IMR-90 (cell line): ENCODE data around the gene NIPBL. TPM values are rescaled to one million over a fixed set of nuclear protein-coding genes. Genes with fewer than 3 reads are reported as not detected.

ENCODE experiments used
- ATAC-seq: fragments of 200-7000 bp; cut with Tn5 transposase; 2 replicates; pipeline ENCODE4 v1.9.1; 2020; ENCODE audit warnings: low read depth, mild to moderate bottlenecking, moderate library complexity
- BruUV-seq: library from RNA; stranded (reverse); fragments of 400-500 nt; replicated peaks from 2 replicates; lab custom pipeline; 2021; lab: Mats Ljungman, UMichigan
- CTCF ChIA-PET: fragments of 300-600 bp; formaldehyde crosslinking; extraction: SDS; loops from one replicate; lab custom pipeline; 2021; ENCODE audit warnings: antibody characterized with exemption; lab: Yijun Ruan, JAX
- POLR2A ChIA-PET: fragments of 300-600 bp; sonication (Branson Sonifier 250); formaldehyde crosslinking; loops from one replicate; lab custom pipeline; 2022; ENCODE audit warnings: antibody characterized with exemption; ENCODE audit not compliant: unreplicated experiment; lab: Charles Lee
- DNase-seq: peaks from one replicate; pipeline ENCODE4 v3.0.0; 2013
- H2AFZ ChIP-seq: replicated peaks from 2 replicates; pipeline ENCODE3; 2013; ENCODE audit warnings: low read length, mild to moderate bottlenecking; ENCODE audit not compliant: poor library complexity
- H2AK5ac ChIP-seq: 2 replicates; pipeline ENCODE4 v1.6.1; 2013; ENCODE audit warnings: low read depth, low read length, inconsistent platforms
- H2AK9ac ChIP-seq: replicated peaks from 2 replicates; pipeline ENCODE3; 2013; ENCODE audit warnings: mild to moderate bottlenecking, low read depth, low read length, moderate library complexity; ENCODE audit not compliant: poor library complexity
- H2BK120ac ChIP-seq: 2 replicates; pipeline ENCODE4 v1.6.1; 2013; ENCODE audit warnings: low read depth, low read length, inconsistent platforms
- H2BK15ac ChIP-seq: 3 replicates; pipeline ENCODE4 v1.6.1; 2013; ENCODE audit warnings: low read depth, low read length, inconsistent platforms
- H2BK20ac ChIP-seq: 2 replicates; pipeline ENCODE4 v1.6.1; 2013; ENCODE audit warnings: low read depth, mild to moderate bottlenecking, inconsistent platforms, low read length, moderate library complexity
- H2BK5ac ChIP-seq: 2 replicates; pipeline ENCODE4 v1.6.1; 2013; ENCODE audit warnings: mild to moderate bottlenecking, low read depth, low read length, inconsistent platforms; ENCODE audit not compliant: poor library complexity, severe bottlenecking
- H3K14ac ChIP-seq: replicated peaks from 2 replicates; pipeline ENCODE4 v1.6.1; 2013; ENCODE audit warnings: low read depth, low read length, inconsistent platforms
- H3K18ac ChIP-seq: 2 replicates; pipeline ENCODE4 v1.6.1; 2013; ENCODE audit warnings: low read depth, low read length, control low read depth
- H3K23ac ChIP-seq: 2 replicates; pipeline ENCODE4 v1.6.1; 2013; ENCODE audit warnings: low read depth, low read length, inconsistent platforms
- H3K27ac ChIP-seq: 2 replicates; pipeline ENCODE4 v1.5.1; 2013; ENCODE audit warnings: mild to moderate bottlenecking, control low read depth, low read length; ENCODE audit not compliant: insufficient read depth
- H3K27me3 ChIP-seq: 2 replicates; pipeline ENCODE4 v1.6.1; 2013; ENCODE audit warnings: low read length; ENCODE audit not compliant: control insufficient read depth, insufficient read depth
- H3K36me3 ChIP-seq: 2 replicates; pipeline ENCODE4 v1.6.1; 2013; ENCODE audit warnings: low read length, mixed read lengths; ENCODE audit not compliant: control insufficient read depth, insufficient read depth
- H3K4ac ChIP-seq: 2 replicates; pipeline ENCODE4 v1.6.1; 2013; ENCODE audit warnings: low read depth, low read length, inconsistent platforms
- H3K4me1 ChIP-seq: 2 replicates; pipeline ENCODE4 v1.6.1; 2013; ENCODE audit warnings: low read length, mixed read lengths; ENCODE audit not compliant: control insufficient read depth, insufficient read depth
- H3K4me2 ChIP-seq: 2 replicates; pipeline ENCODE4 v1.6.1; 2013; ENCODE audit warnings: low read depth, mild to moderate bottlenecking, control low read depth, low read length, moderate library complexity
- H3K4me3 ChIP-seq: 2 replicates; pipeline ENCODE4 v1.5.1; 2013; ENCODE audit warnings: low read depth, mild to moderate bottlenecking, control low read depth, low read length, moderate library complexity; ENCODE audit not compliant: insufficient read depth
- H3K56ac ChIP-seq: 2 replicates; pipeline ENCODE4 v1.6.1; 2013; ENCODE audit warnings: low read length, inconsistent platforms; ENCODE audit not compliant: insufficient read depth; ENCODE audit errors: extremely low read depth
- H3K79me1 ChIP-seq, 2 experiments: 2 replicates each; pipeline ENCODE4 v1.6.1; 2013; ENCODE audit warnings: low read length in 2 of 2, inconsistent platforms in 1 of 2, low read depth in 1 of 2
- H3K9ac ChIP-seq: 2 replicates; pipeline ENCODE4 v1.6.1; 2013; ENCODE audit warnings: low read depth, low read length, control low read depth
- H3K9me1 ChIP-seq: 2 replicates; pipeline ENCODE4 v1.6.1; 2013; ENCODE audit warnings: low read length, inconsistent platforms; ENCODE audit not compliant: insufficient read depth
- H3K9me3 ChIP-seq: 2 replicates; pipeline ENCODE4 v1.6.1; 2013; ENCODE audit warnings: low read length; ENCODE audit not compliant: control insufficient read depth, insufficient read depth
- H4K20me1 ChIP-seq: 2 replicates; pipeline ENCODE4 v1.6.1; 2013; ENCODE audit warnings: low read length, inconsistent platforms; ENCODE audit not compliant: insufficient read depth
- H4K5ac ChIP-seq: 2 replicates; pipeline ENCODE4 v1.6.1; 2013; ENCODE audit warnings: mild to moderate bottlenecking, low read depth, low read length, control low read depth
- H4K8ac ChIP-seq, 2 experiments: 2 replicates each; pipeline ENCODE4 v1.6.1; 2013; ENCODE audit warnings: low read depth in 2 of 2, low read length in 2 of 2, control low read depth in 1 of 2, inconsistent platforms in 1 of 2
- H4K91ac ChIP-seq: 2 replicates; pipeline ENCODE4 v1.6.1; 2013; ENCODE audit warnings: low read depth, low read length, inconsistent platforms; ENCODE audit not compliant: insufficient read depth
- BHLHE40 ChIP-seq: fragments of 150-350 bp; IDR thresholded peaks from 2 replicates; pipeline ENCODE4 v1.6.1; 2016; ENCODE audit warnings: mild to moderate bottlenecking, low read depth, low read length
- CEBPB ChIP-seq: IDR thresholded peaks from 2 replicates; pipeline ENCODE4 v1.6.1; 2012; ENCODE audit warnings: low read depth, low read length, improper control_type of control experiment
- CHD1 ChIP-seq: IDR thresholded peaks from 2 replicates; pipeline ENCODE4 v1.6.1; 2012; ENCODE audit warnings: low read depth, low read length, improper control_type of control experiment
- CTCF ChIP-seq: conservative IDR thresholded peaks from 2 replicates; pipeline ENCODE4 v1.5.1; 2012; ENCODE audit warnings: mild to moderate bottlenecking, low read depth, low read length, improper control_type of control experiment
- ELK1 ChIP-seq: fragments of 150-350 bp; IDR thresholded peaks from 2 replicates; pipeline ENCODE4 v1.6.1; 2016; ENCODE audit warnings: low read depth, mild to moderate bottlenecking, low read length, moderate library complexity, borderline replicate concordance
- FOS ChIP-seq: fragments of 150-350 bp; IDR thresholded peaks from 2 replicates; pipeline ENCODE4 v1.6.1; 2016; ENCODE audit warnings: low read depth, low read length
- MAFK ChIP-seq: IDR thresholded peaks from 2 replicates; pipeline ENCODE4 v1.6.1; 2012; ENCODE audit warnings: low read depth, low read length, improper control_type of control experiment
- MAZ ChIP-seq: IDR thresholded peaks from 2 replicates; pipeline ENCODE4 v1.6.1; 2012; ENCODE audit warnings: low read depth, mild to moderate bottlenecking, low read length, improper control_type of control experiment, moderate library complexity, borderline replicate concordance
- MXI1 ChIP-seq: IDR thresholded peaks from 2 replicates; pipeline ENCODE4 v1.6.1; 2012; ENCODE audit warnings: low read depth, mild to moderate bottlenecking, low read length, moderate library complexity, borderline replicate concordance
- POLR2A ChIP-seq: IDR thresholded peaks from 2 replicates; pipeline ENCODE4 v1.6.1; 2012; ENCODE audit warnings: mild to moderate bottlenecking, low read depth, low read length
- RAD21 ChIP-seq: IDR thresholded peaks from 2 replicates; pipeline ENCODE4 v1.6.1; 2012; ENCODE audit warnings: low read length, improper control_type of control experiment
- RCOR1 ChIP-seq: IDR thresholded peaks from 2 replicates; pipeline ENCODE4 v1.6.1; 2012; ENCODE audit warnings: mild to moderate bottlenecking, low read length, improper control_type of control experiment; ENCODE audit not compliant: insufficient replicate concordance
- RFX5 ChIP-seq: IDR thresholded peaks from 2 replicates; pipeline ENCODE4 v1.8.0; 2012; ENCODE audit warnings: low read depth, mild to moderate bottlenecking, low read length, moderate library complexity
- SMC3 ChIP-seq: fragments of 150-350 bp; IDR thresholded peaks from 2 replicates; pipeline ENCODE4 v1.6.1; 2016; ENCODE audit warnings: low read depth, mild to moderate bottlenecking, antibody characterized with exemption, low read length, moderate library complexity
- WGBS, 2 experiments: methylation state at CpG; one replicate each; pipeline versions ENCODE4 v1.1.5 to v1.1.7; 2013; ENCODE audit warnings: missing lambda C conversion rate in 2 of 2; ENCODE audit not compliant: insufficient read length in 1 of 2; ENCODE audit errors: extremely low coverage in 2 of 2; 5-methylcytosine and 5-hydroxymethylcytosine counted together
- dilution Hi-C: fragments of 300-500 bp; cut with HindIII; formaldehyde crosslinking; loops from one replicate; pipeline ENCODE4 v1.14.3; 2018; ENCODE audit warnings: low sequenced_read_pairs; ENCODE audit not compliant: unreplicated experiment
- in situ Hi-C: fragments of 300-500 bp; cut with MboI; formaldehyde crosslinking; loops from 3 replicates; pipeline ENCODE4 v1.14.3; 2019; ENCODE audit warnings: low sequenced_read_pairs, inconsistent platforms, mixed read lengths
- intact Hi-C: fragments of 100-400 bp; cut with micrococcal nuclease; formaldehyde crosslinking; loops from 2 replicates; pipeline ENCODE4 v1.10.0; 2022
- polyA plus RNA-seq, 3 experiments: library from polyadenylated mRNA; depleted of rRNA; stranded (reverse); fragments of >200 nt; gene quantifications; 2 replicates each; pipeline ENCODE4 v1.2.3, GENCODE V29; 2012; ENCODE audit warnings: low replicate concordance in 1 of 3
- total RNA-seq: library from RNA; depleted of rRNA; stranded (reverse); fragments of >200 nt; gene quantifications from 2 replicates; pipeline ENCODE4 v1.2.3, GENCODE V29; 2012
- TF ChIP-seq, protein P1 (sequence below): fragments of 150-350 bp; IDR thresholded peaks from 2 replicates; pipeline ENCODE4 v1.6.1; 2017; ENCODE audit warnings: mild to moderate bottlenecking, antibody characterized with exemption, low read length, low read depth

Gene NIPBL
- total and polyA plus RNA-seq, 2 of the 4 experiments (the other 2 are of a cell fraction), result 8.4 to 46.4 TPM

DNA sequence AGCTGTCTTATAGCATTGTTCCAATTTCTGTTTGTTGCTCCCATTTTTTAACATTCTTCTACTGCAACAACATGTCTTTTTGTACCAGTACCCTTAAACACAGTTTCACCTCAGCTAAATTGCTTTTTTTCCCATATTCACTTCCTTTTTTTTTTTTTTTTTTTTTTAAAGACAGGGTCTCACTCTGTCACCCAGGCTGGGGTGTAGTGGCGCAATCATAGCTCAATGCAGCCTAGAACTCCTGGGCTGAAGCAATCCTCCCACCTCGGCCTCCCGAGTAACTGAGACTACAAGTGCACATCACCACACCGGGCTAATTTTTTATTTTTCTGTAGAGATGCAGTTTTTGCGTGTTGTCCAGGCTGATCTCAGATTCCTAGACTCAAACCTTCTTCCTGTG is 161.3 kb downstream of the NIPBL start:
- no peaks in the 10 kb centered on the region; the same call in 1 of the 2 replicates for H4K20me1 ChIP-seq
- no peak overlapping the region for H3K4me3 ChIP-seq
- CTCF ChIA-PET, result interaction anchor here (0.6 kb wide), 1 partner anchor 157 kb away, joined by 4 read pairs; no protein-coding TSS in a partner anchor
- intact Hi-C loops (no loop called here), in situ Hi-C loops (no loop called here), dilution Hi-C loops (no loop called here)
- H3K9me1 ChIP-seq, result no peaks in the 10 kb centered on the region
- H2AFZ ChIP-seq, result no peak overlapping the region
- H3K4me2 ChIP-seq, result no peak overlapping the region
- H3K36me3 ChIP-seq, result peaks cover 12% of the 10 kb centered on the region; the same call in 1 of the 2 replicates
- no peak overlapping the region for H3K4ac ChIP-seq
- no peak overlapping the region for H2BK15ac ChIP-seq
- no peak overlapping the region for H3K56ac ChIP-seq
- DNase-seq (no peak), ATAC-seq (no peak)
- no peaks in the 10 kb centered on the region for H3K9me3 ChIP-seq
- H3K18ac ChIP-seq, result no peak overlapping the region
- BruUV-seq, result no TSS peak
- H4K5ac ChIP-seq, result no peak overlapping the region
- peaks cover 0 to 5% of the 10 kb centered on the region in 2 experiments; a peak in 2 of 4 replicates for H3K79me1 ChIP-seq
- H2BK120ac ChIP-seq, result no peak overlapping the region
- WGBS, 2 experiments, result 100% methylated on average over 2 of the region's 5 CpGs; no CpG with 5 or more reads in 1 of the 2 experiments
- no peak overlapping the region for H2AK9ac ChIP-seq
- no peak overlapping the region for H3K9ac ChIP-seq
- H3K27me3 ChIP-seq, result no peaks in the 10 kb centered on the region
- POLR2A ChIA-PET, result no interaction called here
- no peak overlapping the region for H3K27ac ChIP-seq
- H2BK5ac ChIP-seq, result no peak overlapping the region
- no peak overlapping the region for H2AK5ac ChIP-seq
- H4K8ac ChIP-seq, result no peak overlapping the region
- H3K4me1 ChIP-seq, result no peaks in the 10 kb centered on the region
- TF ChIP-seq RAD21, result no peak
- no peak for TF ChIP-seq RFX5
- no peak for TF ChIP-seq FOS
- TF ChIP-seq SMC3, result no peak
- TF ChIP-seq RCOR1, result no peak
- TF ChIP-seq CTCF, result no peak
- no peak for TF ChIP-seq ELK1
- no peak for TF ChIP-seq MAZ
- no peak for TF ChIP-seq CEBPB
- TF ChIP-seq, protein P1, sequence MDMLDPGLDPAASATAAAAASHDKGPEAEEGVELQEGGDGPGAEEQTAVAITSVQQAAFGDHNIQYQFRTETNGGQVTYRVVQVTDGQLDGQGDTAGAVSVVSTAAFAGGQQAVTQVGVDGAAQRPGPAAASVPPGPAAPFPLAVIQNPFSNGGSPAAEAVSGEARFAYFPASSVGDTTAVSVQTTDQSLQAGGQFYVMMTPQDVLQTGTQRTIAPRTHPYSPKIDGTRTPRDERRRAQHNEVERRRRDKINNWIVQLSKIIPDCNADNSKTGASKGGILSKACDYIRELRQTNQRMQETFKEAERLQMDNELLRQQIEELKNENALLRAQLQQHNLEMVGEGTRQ, result no peak
- no peak for TF ChIP-seq MAFK
- TF ChIP-seq MXI1, result no peak
- no peak for TF ChIP-seq POLR2A
- no peak for TF ChIP-seq BHLHE40
- no peak for TF ChIP-seq CHD1
- H3K23ac ChIP-seq, result no peak overlapping the region
- H2BK20ac ChIP-seq, result no peak overlapping the region
- no peak overlapping the region for H3K14ac ChIP-seq
- no peak overlapping the region for H4K91ac ChIP-seq
